Muscle of back (tissue), 11 donors: Measurements from ENCODE around the gene EGFL7. TPM values are rescaled to one million over a fixed set of nuclear protein-coding genes. Genes with fewer than 3 reads are reported as not detected.

ENCODE experiments used
- DNase-seq, 3 donors: peaks; one replicate each; pipeline versions ENCODE4 v3.0.0 to v3.0.0-alpha.2; 2013
- polyA plus RNA-seq, 10 donors: library from polyadenylated mRNA; unstranded; fragments of 120-200 nt; gene quantifications; one replicate each; pipeline ENCODE4 v1.2.1, GENCODE V29; 2013; ENCODE audit not compliant: insufficient read length in 10 of 10

EGFL7 gene
- polyA plus RNA-seq, 10 donors: 45.3 to 73.9 (median 55.6) TPM

GRCh38 chr9:136671646-136672430 lies 9.1 kb downstream of the EGFL7 start:
- DNase-seq: peak in 1 of 3 donors; percentile 67

- no peak for DNase-seq
Observed at GRCh38 chr9:136672431-136673087, 9.8 kb downstream of the EGFL7 start.

GRCh38 chr9:136673088-136673974 lies 10.6 kb downstream of the EGFL7 start:
- no peak for DNase-seq

GRCh38 chr9:136673975-136674785 lies 11.5 kb downstream of the EGFL7 start:
- DNase-seq: no peak

- no peak for DNase-seq
Observed at GRCh38 chr9:136674786-136675349, 12.2 kb downstream of the EGFL7 start.

- no peak for DNase-seq
Observed at GRCh38 chr9:136675477-136676296, 13.0 kb downstream of the EGFL7 start.

GRCh38 chr9:136676297-136676794 lies 13.6 kb downstream of the EGFL7 start:
- no peak for DNase-seq

GRCh38 chr9:136676920-136677686 lies 14.4 kb downstream of the EGFL7 start:
- no peak for DNase-seq

- no peak for DNase-seq
Observed at GRCh38 chr9:136678034-136678433, 15.3 kb downstream of the EGFL7 start.

- no peak for DNase-seq
Observed at GRCh38 chr9:136678624-136679023, 15.9 kb downstream of the EGFL7 start.

GRCh38 chr9:136679431-136679941 lies 16.8 kb downstream of the EGFL7 start:
- DNase-seq: no peak

- DNase-seq: no peak
Observed at GRCh38 chr9:136681029-136681428, 18.3 kb downstream of the EGFL7 start.

GRCh38 chr9:136681945-136682699 lies 19.4 kb downstream of the EGFL7 start:
- DNase-seq: no peak

GRCh38 chr9:136682710-136683109 lies 20.0 kb downstream of the EGFL7 start:
- DNase-seq: no peak

GRCh38 chr9:136683173-136683745 lies 20.5 kb downstream of the EGFL7 start:
- DNase-seq: no peak

- DNase-seq: no peak
Observed at GRCh38 chr9:136683755-136684154, 21.0 kb downstream of the EGFL7 start.

GRCh38 chr9:136684339-136684738 lies 21.6 kb downstream of the EGFL7 start:
- DNase-seq: no peak

GRCh38 chr9:136684799-136685198 lies 22.1 kb downstream of the EGFL7 start:
- no peak for DNase-seq
